ENCODE data around the gene NAALADL2. TPM values are rescaled to one million over a fixed set of nuclear protein-coding genes. Genes with fewer than 3 reads are reported as not detected.

Gene NAALADL2
- total and polyA plus RNA-seq, 2 donors from 2014 or later: 2.0 to 20.2 TPM

DNA sequence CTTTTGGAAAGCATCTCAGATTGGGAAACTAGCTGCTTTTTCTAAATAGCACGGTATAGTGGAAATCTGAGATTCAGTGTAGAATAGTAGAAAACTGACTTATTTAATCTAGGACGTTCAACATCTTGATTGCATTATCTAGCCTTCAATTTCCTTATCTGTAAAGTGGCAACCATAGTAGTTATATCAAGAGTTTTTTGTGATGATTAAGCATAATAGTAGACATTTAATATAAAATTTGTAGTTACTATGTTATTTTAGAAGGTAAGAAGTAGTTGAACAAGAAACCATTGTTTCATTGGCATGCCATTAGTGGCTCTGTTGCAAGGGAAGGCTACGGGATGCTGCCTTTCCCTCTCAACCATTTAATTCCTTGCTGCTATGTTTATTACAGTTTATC, 367.3 kb downstream of the NAALADL2 start:
- no peak overlapping the region for H3K4me3 ChIP-seq (ENCODE audit: low read length in 3 of 3)
- no peaks in the 10 kb centered on the region for H3K4me1 ChIP-seq (ENCODE audit: control insufficient read depth in 2 of 3, insufficient read depth in 2 of 3, low read depth in 1 of 3, low read length in 3 of 3)
- H3K9ac ChIP-seq (ENCODE audit: low read length in 3 of 3): no peak overlapping the region
- no peak overlapping the region for H3K27ac ChIP-seq (ENCODE audit: low read depth in 2 of 2, low read length in 2 of 2)
- H3K27me3 ChIP-seq (ENCODE audit: control insufficient read depth, insufficient read depth, low read length): no peaks in the 10 kb centered on the region
- intact Hi-C loops (cut with DNase I): no loop called here
- no peak for DNase-seq
- H3K36me3 ChIP-seq (ENCODE audit: control insufficient read depth in 2 of 3, insufficient read depth in 3 of 3, low read length in 3 of 3): no peaks in the 10 kb centered on the region
- no peak for TF ChIP-seq CTCF (IDR thresholded peaks at IDR 0.05; ENCODE audit: borderline replicate concordance, extremely low read depth, insufficient read depth)
- no peaks in the 10 kb centered on the region for H3K9me3 ChIP-seq (ENCODE audit: control insufficient read depth in 2 of 3, insufficient read depth in 1 of 3, low read length in 3 of 3)
- no peak for FAIRE-seq

DNA sequence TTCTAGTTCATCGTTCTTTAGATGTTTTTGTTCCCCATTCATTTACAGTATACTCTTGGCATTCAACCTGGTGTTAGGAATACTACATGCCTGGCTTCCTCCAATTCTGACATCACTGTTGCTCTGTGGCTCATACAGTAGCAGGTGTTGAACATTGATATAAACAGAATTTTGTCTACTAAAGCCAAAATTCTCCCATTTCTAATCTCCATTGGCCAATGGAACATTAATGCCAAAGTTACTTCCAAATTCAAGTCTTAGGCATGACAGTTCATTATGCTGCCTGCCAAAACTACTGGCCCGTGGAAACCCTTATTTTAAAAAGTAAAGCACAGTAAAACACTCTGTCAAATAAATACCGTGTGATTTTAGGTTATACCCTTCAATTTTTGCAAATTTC, 368.0 kb downstream of the NAALADL2 start:
- H3K27ac ChIP-seq (ENCODE audit: low read depth in 2 of 2, low read length in 2 of 2): no peak overlapping the region
- intact Hi-C loops (cut with DNase I): no loop called here
- H3K9ac ChIP-seq (ENCODE audit: low read length in 3 of 3): no peak overlapping the region
- H3K27me3 ChIP-seq (ENCODE audit: control insufficient read depth, insufficient read depth, low read length): no peaks in the 10 kb centered on the region
- no peak for DNase-seq
- no peak overlapping the region for H3K4me3 ChIP-seq (ENCODE audit: low read length in 3 of 3)
- H3K36me3 ChIP-seq (ENCODE audit: control insufficient read depth in 2 of 3, insufficient read depth in 3 of 3, low read length in 3 of 3): no peaks in the 10 kb centered on the region
- no peak for TF ChIP-seq CTCF (IDR thresholded peaks at IDR 0.05; ENCODE audit: borderline replicate concordance, extremely low read depth, insufficient read depth)
- no peaks in the 10 kb centered on the region for H3K4me1 ChIP-seq (ENCODE audit: control insufficient read depth in 2 of 3, insufficient read depth in 2 of 3, low read depth in 1 of 3, low read length in 3 of 3)
- no peak for FAIRE-seq
- no peaks in the 10 kb centered on the region for H3K9me3 ChIP-seq (ENCODE audit: control insufficient read depth in 2 of 3, insufficient read depth in 1 of 3, low read length in 3 of 3)

DNA sequence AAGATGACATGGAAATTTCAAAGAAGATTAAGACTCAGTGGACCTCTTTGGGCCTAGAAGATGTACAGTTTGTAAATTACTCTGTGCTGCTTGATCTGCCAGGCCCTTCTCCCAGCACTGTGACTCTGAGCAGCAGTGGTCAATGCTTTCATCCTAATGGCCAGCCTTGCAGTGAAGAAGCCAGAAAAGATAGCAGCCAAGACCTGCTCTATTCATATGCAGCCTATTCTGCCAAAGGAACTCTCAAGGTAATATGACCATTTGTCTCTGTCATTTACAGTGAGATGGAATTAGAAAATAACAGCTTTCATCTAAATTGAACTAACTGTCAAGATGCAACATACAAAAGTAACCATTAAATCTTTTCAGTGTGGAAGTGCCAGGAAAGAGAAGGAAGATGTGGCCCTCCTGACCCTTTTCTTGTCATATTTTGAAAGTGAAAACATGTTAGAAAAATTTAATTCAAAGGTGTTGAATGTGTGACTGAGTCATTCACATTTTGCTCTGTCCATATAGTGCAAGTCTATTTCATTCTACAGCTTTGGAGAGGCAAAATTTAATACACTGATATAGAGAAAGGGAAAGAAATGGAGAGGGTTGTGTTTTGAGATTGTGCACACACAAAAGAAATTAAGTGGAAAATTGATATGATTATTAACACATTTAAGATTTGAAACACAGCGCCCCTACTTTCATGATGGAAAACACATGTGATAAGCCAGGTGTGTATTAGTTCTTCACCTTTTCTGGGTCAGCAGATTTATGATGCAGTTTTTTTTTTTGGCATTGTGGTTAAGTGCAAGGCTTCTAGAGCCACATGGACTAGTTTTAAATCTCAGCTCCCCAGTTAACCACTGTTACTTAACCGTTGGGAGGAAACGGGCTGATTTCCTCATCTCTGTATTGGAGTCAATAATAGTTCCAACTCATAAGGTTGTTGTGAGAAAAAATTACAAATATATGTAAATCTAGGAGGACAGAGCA, 375.1 kb downstream of the NAALADL2 start:
- Histone ChIP-seq H3K4me3 (ENCODE audit: low read length in 3 of 3) (no peak overlapping the region), H3K9ac (ENCODE audit: low read length in 3 of 3) (no peak overlapping the region), H3K27ac (ENCODE audit: low read depth in 2 of 2, low read length in 2 of 2) (no peak overlapping the region), H3K36me3 (ENCODE audit: control insufficient read depth in 2 of 3, insufficient read depth in 3 of 3, low read length in 3 of 3) (no peaks in the 10 kb centered on the region), H3K27me3 (ENCODE audit: control insufficient read depth, insufficient read depth, low read length) (no peaks in the 10 kb centered on the region), H3K9me3 (ENCODE audit: control insufficient read depth in 2 of 3, insufficient read depth in 1 of 3, low read length in 3 of 3) (no peaks in the 10 kb centered on the region), H3K4me1 (ENCODE audit: control insufficient read depth in 2 of 3, insufficient read depth in 2 of 3, low read depth in 1 of 3, low read length in 3 of 3) (no peaks in the 10 kb centered on the region)
- intact Hi-C loops (cut with DNase I): no loop called here
- no peak for DNase-seq
- no peak for TF ChIP-seq CTCF (IDR thresholded peaks at IDR 0.05; ENCODE audit: borderline replicate concordance, extremely low read depth, insufficient read depth)
- no peak for FAIRE-seq

Measured in kidney (tissue), 14 donors.